Stimulated activated CD4-positive, alpha-beta T cell treated with anti-CD3 and anti-CD28 coated beads, Interleukin-2, amount 100 ng/mL, for 48 hours (primary cell): ENCODE results near the gene KCNQ4.

ENCODE experiments used
- DNase-seq, 2 donors: peaks; one replicate each; pipeline ENCODE4 v3.0.0-alpha.2; 2020

The KCNQ4 gene

DNA sequence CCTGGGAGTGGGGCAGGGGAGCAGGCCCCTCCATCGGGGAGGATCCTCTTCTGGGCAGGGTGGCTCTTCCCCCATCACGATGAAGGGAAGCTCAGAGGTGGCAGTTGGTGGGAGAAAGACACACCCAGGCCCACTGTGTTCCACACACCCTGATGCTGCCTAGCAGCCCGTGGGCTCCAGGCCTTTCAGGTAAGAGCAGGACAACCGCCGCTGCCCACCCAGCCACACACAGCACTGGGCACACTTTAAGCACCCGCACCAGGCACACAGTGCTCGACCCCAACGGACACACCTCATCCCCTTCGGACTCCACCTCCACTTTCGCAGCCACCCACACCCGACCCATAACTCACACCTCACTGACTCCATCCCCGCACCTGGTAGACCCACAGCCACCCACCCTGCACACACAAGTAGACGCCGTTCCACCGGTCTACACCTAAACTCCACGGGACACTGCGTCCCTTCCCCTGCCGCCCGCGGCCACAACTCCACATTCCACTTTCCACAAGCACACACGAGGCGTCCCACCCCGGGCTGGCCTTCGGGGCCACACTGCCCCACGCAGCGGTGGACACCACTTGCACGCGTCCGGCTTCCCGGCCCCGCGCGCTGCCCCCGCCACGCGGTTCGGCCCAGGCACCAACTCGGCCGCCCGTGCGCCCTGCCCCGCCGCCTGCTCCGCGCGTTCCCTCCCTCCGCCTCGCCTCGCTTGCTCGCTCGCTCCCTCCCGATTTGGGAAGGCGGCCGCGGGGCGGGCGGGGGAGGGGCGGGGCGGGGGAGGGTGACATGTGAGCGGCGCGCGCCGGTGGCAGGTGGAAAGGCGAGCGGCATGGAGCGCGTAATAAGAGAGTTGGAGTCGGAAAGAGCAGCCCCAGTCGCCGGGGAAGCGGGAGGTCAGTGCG is at the start of gene KCNQ4:
Gene KCNQ4 (plus strand): TSS at position 787 of the 905 bp plus-strand sequence. CDS start 307 bp downstream, outside the sequence.
- DNase-seq = peak in 1 of 2 donors; percentile 13

DNA sequence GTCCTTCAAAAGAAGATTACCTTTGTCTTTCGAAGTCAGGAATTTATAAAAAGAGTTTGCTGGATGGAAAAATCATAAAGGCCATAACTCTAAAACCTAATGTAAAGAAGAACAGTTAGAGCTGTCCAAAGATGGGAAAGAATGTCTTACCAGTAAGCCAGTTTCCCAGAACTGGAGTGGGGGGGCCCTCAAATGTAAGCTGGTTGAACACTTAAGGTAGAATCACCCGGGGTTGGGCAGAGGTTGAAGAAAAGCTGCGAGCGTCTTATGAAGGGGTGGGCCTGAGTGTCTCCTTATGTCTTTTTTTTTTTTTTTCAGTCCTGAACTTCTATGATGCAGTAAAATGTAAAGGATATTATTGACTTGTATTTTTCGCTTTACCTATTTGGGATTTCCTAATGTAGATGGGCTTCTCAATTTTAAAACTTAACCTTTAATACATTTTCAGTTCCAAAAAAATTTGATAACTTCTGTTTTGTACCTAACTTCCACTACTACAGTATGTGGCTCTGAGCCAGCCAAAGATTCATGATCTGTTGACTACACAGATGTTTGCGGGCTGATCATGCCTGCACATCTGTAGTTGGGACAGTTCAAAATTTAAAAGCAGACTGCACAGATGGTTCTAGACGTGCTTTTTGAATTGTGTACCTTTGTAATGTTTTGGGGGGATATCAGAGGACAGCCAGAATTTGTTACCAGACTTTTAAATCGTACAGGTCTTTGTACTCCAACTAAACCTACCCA is 48.5 kb upstream of the KCNQ4 start:
- DNase-seq = no peak

DNA sequence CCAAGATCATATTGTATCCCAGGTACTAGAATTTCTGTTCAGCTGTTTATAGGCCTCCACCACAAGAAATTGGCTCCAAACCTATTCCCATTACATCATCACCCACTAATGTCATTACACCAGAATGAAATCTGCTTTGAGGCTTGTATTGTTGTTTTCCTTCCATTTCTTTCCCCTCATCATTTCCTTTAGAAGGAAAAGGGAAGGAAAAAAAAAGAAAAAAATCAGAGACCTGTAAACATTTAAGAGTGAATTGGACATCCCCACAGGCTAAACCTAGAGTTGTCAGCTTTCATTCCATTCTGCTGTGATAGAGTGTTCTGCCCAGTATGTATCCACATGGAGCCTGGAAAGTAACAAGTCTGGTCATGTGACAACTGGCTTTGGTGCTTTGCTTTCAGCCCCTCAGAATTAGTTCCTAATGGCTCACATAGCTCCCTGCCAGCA is 47.5 kb upstream of the KCNQ4 start:
- DNase-seq = no peak

DNA sequence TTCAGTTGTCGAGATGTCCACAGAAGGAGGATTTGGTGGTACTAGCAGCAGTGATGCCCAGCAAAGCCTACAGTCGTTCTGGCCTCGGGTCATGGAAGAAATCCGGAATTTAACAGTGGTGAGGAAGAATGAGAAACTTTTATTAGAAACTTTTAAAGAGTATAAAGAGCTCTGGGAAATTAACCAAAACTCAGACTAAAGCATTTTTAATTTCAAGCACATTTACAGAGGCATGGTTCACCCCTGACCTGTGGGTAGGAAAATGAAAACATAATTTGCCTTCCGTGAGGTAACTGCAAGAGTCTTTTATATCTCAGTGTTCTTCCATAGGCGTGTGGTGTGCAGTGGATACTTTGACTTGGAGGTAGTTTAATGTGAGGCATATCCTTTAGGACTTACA is 44.8 kb upstream of the KCNQ4 start:
- DNase-seq = no peak

DNA sequence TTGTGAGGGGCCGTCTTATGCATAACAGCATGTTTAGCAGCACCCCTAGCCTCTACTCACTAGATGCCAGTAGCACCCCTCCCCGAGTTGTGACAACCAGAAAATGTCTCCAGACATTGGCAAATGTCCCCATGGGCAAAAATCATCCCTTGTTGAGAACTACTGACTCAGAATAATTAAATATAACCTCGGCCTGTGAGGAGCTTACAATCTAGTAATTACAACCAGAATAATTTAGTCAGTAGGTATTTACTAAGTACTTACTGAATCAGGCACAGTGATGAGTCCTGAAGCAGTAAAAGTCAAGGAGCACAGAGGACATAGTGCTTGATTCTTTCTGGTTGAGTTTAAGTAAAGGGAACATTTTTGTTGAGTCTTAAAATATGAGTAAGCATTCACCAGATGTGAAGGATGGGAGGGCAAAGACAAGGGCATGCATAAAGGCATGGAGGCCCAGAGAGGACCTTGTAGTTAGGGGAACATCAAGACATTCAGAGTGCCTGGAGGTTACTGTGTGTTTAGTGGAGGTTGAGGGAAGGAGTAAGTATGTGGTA is 44.1 kb upstream of the KCNQ4 start:
- DNase-seq = no peak

DNA sequence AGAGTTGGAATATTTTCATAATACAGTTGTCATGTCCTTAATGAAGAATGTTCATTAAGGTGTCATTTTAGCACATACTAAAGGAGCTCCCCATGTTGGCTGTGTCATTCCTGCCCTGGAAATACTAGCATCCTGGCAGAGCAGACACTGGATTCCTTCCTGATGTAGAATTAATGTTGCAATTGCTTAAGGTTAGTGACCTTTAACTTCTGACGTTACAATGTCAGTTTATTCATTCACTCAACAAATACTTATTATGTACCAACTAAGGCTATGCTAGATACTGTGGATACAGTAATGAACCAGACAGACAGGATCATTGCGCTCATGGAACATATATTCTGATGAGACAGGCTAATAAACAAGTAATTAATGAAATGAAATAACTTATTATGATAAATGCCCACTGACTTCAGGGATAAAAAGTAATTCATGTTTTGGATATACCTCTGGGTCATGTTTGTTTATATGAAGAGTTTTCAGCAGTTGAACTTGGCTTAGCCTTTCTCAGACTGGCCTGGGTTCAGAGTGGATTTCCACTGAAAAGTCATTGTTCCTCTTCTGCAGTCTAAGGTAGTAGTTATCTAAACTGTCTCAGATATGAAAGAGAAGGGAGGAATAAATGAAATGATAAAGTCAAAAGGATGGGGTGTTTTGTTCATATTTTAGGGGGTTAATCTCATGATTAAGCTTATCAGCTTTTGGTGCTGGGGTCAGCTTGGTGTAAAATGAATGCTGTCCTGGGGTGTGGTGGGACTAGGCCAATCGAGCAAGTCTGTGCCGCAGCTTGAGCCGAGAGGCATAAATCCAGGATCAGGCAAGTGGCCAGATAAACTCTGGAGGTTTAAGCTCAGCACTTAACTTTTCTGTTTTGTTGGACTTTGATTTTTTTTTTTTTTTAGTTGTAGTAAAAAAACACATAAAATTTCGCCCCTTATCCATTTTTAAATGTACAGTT is 43.3 kb upstream of the KCNQ4 start:
- no peak for DNase-seq

DNA sequence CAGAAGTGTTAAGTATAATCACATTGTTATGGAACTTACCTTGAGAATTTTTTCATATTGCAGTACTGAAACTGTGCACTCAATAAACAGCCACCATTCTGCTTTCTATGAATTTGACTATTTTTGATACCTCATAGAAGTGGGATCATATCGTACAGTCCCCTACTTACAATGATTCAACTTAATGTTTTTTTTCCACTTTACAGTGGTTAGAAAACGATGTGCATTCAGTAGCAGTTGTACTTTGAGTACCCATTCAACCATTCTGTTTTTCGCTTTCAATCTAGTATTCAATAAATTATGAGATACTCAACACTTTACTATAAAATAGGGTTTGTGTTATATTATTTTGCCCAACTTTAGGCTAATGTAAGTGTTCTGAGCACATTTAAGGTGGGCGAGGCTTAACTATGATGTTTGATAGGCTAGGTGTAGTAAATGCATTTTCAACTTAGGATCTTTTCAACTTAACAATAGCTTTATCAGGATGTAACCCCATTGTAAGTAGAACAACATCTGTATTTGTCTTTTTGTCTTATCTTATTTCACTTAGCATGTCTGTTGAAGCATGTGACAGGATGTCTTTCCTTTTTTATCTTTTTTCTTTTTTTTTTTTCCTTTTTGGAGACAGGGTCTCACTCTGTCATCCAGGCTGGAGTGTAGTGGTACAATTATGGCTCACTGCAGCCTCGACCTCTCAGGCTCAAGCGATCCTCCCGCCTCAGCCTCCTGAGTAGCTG is 42.4 kb upstream of the KCNQ4 start:
- no peak for DNase-seq

DNA sequence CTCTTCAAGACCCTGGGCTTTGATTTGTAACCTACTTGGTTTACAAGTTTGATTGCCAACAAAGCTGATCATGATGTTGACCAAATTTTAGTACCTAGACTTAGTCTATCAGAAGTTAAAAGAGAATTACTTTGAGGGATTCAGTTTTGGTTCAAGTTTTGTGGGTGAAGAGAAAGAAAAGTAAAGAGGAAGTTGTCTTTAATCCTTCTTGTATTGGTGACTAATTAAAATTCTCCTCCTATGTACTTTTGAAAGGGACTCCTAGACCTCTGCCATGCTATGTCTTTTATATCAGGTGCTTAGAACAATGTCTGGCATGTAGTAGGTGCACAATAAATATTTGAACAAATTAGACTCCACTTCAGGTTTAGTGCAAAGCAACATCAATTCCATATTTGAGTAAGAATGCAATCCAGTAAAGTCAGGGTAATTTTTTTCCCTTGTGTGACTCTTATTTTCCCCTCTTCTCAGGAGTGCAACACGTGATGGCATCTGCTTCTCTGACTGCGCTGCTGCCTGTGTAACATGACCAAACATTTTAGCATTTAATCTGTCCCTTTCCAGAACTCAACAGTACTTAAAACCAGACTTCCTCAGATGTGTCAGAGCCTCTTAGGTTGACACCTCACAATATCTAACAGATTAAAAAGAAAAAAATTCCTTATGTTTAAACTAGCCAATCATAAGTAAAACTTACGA is 41.1 kb upstream of the KCNQ4 start:
- no peak for DNase-seq

DNA sequence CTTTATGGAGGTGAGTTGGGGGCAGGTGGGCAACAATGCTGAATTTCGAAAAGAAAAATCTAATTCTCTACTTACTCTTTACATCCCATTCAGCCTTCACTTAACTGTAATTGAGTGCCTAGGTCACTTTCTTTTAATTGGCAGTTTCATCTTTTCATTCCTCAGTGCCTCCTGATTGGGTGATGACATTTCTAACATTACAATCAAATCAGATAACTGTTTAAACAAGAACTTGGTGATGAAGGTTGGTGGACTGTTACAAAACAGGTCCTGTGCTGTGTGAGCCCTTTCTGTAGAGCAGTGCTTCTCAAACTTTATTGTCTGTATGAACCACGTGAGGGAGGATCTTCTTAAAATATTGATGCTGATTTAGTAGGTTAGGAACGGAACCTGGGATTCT is 40.1 kb upstream of the KCNQ4 start:
- no peak for DNase-seq

DNA sequence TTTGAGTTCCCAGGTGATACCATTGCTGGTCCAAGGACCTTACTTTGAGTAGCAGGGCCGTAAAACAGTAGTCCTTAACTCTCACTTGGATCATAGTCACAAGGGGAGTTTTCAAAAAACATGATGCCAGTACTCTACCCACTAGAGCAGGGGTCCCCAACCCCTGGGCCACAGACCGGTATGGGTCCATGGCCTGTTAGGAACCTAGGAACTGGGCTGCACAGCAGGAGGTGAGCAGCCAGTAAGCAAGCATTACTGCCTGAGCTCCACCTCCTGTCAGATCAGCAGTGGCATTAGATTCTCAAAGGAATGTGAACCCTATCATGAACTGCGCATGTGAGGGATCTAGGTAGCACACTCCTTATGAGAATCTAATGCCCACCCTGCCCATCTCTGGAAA is 39.7 kb upstream of the KCNQ4 start:
- DNase-seq = no peak

DNA sequence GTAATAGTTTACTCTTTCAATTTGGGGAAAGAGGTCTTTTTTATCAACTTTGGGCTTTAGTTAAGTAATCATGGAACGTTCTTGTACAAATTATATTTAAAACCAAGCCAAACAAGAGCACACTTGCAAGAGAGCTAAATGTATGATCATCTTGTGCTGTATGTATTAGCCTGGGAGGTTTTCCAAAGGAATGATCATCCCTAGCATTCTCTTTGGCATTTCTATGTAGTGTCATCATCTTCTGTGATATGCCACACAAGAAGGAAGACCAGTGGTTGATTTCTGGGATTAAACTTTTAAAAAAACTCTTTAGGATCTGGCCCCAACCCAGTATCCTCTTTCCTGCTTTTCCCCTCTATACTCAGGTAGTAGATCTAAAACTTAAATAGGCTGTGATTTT is 38.4 kb upstream of the KCNQ4 start:
- no peak for DNase-seq

DNA sequence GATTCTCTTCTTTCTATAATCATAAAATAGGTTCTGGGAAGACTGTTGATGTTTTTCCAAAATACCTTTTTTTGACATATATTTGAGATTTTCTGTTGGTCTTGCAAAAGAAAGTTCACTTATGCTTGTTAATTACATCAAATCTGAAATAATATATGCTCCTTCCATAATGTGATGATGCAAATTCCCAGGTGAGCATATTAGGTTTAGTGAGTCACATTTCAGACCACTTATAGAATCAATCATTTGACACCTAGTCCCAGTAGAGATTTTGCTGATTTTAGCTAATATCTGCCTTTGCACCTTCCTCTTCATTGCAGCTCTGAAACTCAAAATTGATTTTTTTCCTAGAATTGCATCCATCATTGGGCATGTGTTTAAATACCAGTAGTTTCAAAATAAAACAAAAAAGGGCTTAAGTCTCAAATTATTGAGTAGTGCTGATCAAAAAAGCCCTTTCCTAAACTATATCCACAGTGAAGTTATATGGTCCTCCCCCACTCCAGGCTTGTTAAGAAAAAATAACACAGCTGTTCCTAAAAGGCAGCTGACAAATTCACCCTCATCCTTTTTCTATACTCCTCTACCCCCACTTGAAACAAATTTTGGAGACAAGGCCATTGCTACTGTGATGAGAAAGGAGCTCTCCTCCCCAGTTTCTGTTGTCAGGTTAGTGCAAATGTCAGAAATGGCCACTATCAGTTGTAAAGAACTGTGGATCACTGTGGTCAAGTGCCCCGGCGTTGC is 37.1 kb upstream of the KCNQ4 start:
- DNase-seq = no peak

DNA sequence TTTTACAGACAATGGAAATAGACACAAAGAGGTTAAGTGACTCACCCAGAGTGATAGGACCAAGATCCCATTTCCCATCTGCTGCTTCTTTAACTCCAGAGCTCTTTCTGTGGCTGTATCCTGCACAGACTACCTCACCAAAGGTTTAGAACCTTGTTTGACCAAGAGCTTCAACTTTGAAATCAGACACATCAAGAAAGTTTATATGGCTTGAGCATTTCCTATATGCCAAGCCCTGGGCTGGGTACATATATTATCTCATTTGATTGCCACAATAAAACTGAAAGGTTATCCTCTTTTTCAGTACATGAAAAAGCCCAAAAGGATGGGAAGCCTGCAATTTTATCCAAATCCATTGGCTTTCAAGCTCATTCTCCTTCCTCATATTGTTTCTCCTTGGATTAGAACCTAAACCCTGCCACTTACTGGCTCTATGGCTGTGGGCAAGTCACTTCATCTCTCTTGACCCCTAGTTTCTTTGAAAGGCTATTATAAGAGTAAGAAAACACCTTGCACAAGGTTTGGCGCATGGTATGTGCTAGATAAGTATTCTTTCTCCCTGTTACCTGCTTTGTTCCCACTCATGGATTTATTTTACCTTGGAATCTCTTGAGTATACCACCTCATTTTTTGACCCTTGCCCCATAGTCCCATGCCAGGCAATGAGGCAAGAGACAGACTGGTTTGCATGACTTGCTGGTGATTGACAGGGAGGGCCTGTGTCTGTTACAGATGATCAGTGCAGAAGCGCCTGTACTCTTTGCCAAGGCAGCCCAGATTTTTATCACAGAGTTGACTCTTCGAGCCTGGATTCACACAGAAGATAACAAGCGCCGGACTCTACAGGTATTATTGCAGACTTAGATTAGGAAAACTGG is 34.5 kb upstream of the KCNQ4 start:
- no peak for DNase-seq

DNA sequence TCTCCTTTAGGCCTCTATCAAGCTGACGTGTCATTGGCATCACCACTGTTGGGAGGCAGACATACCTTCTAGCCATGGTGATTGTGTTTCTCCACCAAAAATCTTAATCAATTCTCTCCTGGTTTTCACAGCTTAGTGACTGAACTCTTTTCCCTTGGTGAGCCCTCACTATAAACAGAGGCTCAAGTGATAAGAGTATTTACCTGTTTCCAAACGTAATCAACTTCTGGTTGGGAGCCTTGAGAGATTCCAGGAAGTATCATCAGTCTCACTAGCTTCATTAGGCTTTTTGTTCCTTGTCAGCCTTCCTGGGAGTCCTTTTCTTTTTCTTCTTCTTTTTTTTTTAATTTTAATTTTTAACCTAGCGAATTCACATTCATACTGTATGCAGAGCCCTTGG is 33.8 kb upstream of the KCNQ4 start:
- no peak for DNase-seq

DNA sequence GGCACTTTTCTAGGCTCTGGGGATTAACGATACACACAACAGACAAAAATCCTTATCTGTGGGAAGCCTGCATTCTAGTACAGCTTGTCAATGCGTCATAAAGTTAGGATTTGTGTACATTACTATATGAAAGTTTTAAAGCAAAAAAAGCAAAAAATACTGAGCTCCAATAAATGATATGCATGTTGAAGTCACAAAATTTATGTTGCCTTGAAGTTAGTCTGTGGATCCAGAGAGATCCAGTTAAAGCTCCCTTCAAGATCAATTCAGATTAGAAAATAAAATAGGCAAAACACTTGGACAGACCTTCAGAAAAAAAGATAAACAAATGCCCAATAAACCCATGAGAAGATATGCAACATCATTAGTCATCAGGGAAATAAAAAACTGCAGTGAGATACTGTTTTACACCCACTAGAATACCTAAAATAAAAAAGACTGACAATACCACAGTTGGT is 33.1 kb upstream of the KCNQ4 start:
- DNase-seq = no peak

DNA sequence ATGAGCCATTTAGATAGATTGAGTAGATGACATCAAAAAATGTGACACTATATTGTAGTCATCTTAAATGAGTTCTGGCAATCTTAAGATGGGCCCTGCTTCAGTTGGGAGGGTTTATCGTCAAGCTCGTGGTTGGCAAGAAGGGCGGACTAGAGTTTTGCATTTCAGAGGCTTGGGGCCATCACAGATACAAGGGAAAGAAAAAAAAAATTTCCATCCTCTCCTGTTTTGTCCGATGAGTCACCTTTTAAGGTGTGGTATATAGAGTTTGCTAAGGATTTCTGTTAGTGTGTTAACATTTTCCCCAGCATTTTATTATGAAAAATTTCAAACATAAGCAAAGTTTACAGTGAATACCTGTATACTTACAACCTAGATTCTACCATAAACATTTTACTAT is 31.8 kb upstream of the KCNQ4 start:
- no peak for DNase-seq

DNA sequence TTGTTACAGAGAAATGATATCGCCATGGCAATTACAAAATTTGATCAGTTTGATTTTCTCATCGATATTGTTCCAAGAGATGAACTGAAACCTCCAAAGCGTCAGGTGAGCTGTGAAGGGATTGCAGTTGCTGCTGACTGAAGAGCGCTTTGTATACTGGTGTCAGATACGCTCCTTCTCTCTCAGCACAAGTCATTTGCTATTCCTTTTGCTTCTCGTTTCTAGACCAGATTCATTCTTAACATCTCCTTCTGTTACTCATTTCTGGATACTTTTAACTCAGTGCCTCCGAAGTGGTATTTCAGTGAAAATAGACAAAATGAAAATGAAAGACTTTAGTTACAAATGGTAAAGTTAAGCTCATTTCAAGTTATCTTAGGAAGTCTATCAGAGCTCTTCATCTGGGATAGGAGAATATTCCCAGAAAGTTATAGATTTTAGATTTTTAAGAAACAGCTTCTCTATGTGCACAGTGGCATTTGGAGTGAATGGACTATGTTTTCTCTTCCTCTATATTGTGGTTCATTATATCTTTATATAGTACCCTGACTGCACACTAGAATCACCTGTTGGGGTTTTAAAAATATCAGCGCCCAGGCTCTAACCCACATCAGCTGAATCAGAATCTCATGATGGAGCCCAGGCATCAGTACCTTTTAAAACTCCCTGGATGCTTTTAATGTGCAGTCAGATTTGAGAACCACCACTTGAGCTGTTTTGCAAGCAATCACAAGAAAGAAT is 30.3 kb upstream of the KCNQ4 start:
- DNase-seq = no peak

DNA sequence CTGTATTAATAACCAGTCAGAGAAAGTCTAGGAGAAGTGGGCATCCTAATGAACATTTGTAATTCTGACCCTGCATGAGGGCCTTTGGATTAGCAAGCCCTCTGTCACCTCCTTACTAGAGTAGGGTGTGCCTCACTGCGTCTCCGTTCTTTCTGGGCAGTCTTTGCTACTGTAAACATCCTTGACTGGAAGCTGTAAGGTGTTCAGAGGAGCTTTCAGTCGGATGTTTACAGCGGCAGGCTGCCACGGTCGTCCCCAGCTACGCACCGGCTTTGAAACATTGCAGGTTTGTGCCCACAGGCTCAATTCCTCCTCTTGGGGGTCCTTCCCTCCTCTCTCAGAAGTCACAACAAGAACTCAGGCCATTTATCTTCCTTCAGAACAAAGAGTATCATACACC is 29.4 kb upstream of the KCNQ4 start:
- no peak for DNase-seq

DNA sequence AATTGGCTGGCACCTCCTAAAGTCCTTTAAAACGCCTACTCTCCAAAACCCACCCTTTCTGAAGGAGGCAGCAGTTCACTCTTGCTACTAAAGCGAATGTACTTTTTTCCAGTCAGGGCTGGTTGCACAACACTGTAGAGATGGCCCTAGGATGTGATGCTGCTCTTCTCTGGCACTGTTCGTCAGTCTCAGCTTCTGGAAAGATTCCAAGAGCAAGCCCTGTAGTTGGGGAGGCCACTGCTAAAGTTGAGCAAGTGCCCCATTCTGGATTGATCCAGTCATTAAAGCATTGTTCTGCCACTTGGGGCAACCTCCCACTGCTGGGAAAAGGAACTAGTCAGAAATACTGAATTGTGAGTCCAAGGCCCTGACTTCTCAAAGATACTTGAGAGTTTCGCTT is 28.5 kb upstream of the KCNQ4 start:
- no peak for DNase-seq
